ENCODE results near the gene B4GALT6.

B4GALT6 gene

DNA sequence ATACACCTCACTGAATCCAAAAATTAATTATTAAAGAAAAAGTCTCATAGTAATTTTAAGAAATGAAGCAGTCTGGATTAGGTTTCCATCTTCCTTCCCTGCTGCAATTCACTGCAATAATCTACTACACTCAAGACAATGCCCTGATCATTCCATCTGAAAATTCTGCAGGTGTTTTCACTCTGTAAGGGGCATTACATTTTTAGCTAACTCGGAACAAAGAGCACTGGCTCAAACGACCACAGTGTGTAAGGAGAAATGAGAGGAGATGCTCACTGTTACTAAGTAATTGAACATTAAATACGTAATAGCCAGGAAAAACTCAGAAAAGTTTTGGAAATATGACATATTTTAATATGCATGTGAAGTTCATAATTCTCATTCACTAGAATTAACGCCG, 1.3 kb downstream of the B4GALT6 start:
- Histone ChIP-seq H3K36me3 (ENCODE audit: insufficient read depth) (no peaks in the 10 kb centered on the region), H3K79me2 (ENCODE audit: insufficient read depth, low read depth) (no peaks in the 10 kb centered on the region), H3K4me3 (IDR thresholded peaks at IDR 0.05; ENCODE audit: insufficient read depth, low read depth, low read length) (no peak overlapping the region), H2AFZ (ENCODE audit: low read depth) (no peak overlapping the region), H3K27ac (no peak overlapping the region), H3K27me3 (ENCODE audit: insufficient read depth, low read depth) (no peaks in the 10 kb centered on the region), H3K4me1 (ENCODE audit: low read depth, poor library complexity, severe bottlenecking) (peaks cover 19% of the 10 kb centered on the region), H3K9ac (no peak overlapping the region), H4K20me1 (ENCODE audit: insufficient read depth) (no peaks in the 10 kb centered on the region), H3K4me2 (no peak overlapping the region)
- TF ChIP-seq, protein P1, sequence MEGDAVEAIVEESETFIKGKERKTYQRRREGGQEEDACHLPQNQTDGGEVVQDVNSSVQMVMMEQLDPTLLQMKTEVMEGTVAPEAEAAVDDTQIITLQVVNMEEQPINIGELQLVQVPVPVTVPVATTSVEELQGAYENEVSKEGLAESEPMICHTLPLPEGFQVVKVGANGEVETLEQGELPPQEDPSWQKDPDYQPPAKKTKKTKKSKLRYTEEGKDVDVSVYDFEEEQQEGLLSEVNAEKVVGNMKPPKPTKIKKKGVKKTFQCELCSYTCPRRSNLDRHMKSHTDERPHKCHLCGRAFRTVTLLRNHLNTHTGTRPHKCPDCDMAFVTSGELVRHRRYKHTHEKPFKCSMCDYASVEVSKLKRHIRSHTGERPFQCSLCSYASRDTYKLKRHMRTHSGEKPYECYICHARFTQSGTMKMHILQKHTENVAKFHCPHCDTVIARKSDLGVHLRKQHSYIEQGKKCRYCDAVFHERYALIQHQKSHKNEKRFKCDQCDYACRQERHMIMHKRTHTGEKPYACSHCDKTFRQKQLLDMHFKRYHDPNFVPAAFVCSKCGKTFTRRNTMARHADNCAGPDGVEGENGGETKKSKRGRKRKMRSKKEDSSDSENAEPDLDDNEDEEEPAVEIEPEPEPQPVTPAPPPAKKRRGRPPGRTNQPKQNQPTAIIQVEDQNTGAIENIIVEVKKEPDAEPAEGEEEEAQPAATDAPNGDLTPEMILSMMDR (conservative IDR thresholded peaks at IDR 0.05; ENCODE audit: low read depth, low read length) = no peak

DNA sequence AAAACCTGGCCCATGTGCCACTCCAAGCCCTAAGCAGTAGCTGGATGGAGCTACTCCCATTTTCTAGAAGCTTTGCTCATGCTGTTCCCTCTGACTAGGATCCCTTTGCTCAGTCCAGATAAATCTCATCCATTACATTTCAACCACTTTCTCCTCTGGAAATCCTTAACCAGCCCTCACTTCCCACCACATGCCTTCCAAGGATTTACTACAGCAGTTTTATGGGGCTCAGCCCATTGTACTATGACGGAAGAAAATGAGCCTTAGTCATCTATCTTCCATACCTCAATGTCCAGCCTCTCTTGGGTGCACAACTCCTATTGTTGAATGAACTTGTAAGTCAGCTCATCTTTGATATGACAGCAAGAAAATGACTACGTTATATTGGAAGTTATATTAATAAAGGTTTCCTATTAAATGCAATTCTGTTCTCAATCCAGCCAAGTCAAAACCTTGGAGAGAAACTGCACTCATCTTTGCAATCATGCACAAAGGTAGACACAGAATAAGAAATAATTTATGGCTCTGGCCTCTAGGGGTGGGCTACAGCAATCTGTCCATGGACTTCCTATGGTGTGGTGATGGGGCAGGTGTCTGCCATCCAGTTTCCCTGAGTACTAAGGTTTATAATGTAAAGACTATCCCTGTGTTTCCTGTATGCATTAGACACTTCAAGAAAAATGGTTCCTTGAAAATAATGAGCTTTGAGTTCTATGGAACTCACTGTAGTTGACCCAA, 3.4 kb downstream of the B4GALT6 start:
- Histone ChIP-seq H2AFZ (ENCODE audit: low read depth) (no peak overlapping the region), H3K27ac (no peak overlapping the region), H3K36me3 (ENCODE audit: insufficient read depth) (no peaks in the 10 kb centered on the region), H3K79me2 (ENCODE audit: insufficient read depth, low read depth) (no peaks in the 10 kb centered on the region), H3K27me3 (ENCODE audit: insufficient read depth, low read depth) (no peaks in the 10 kb centered on the region), H3K4me3 (IDR thresholded peaks at IDR 0.05; ENCODE audit: insufficient read depth, low read depth, low read length) (no peak overlapping the region), H3K9ac (no peak overlapping the region), H4K20me1 (ENCODE audit: insufficient read depth) (no peaks in the 10 kb centered on the region), H3K4me1 (ENCODE audit: low read depth, poor library complexity, severe bottlenecking) (peaks cover 8% of the 10 kb centered on the region), H3K4me2 (no peak overlapping the region)
- TF ChIP-seq, protein P1 (conservative IDR thresholded peaks at IDR 0.05; ENCODE audit: low read depth, low read length) = peak; percentile 77

DNA sequence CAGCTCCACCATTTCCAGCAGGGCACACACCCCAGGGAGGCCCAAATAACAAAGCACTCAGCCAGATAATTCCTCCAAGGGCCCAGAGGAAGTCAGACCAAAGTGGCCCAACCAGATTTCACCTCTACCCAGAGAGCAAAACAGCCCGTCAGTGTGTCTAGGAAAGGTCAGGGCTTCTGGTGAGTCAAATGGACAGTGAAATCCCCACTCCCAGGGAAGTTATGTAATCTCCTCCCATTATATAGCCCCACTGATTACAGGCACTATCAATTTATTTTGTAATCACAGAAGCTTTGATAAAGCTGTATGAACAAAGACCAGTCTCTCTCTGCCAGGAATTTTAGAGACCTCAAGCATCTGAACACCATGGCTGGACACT, 4.0 kb downstream of the B4GALT6 start:
- TF ChIP-seq, protein P1 (conservative IDR thresholded peaks at IDR 0.05; ENCODE audit: low read depth, low read length) = no peak
- no peaks in the 10 kb centered on the region for H3K27me3 ChIP-seq (ENCODE audit: insufficient read depth, low read depth)
- no peak overlapping the region for H3K9ac ChIP-seq
- no peak overlapping the region for H2AFZ ChIP-seq (ENCODE audit: low read depth)
- H3K4me1 ChIP-seq (ENCODE audit: low read depth, poor library complexity, severe bottlenecking) = peaks cover 6% of the 10 kb centered on the region
- H3K4me2 ChIP-seq = no peak overlapping the region
- no peak overlapping the region for H3K27ac ChIP-seq
- no peaks in the 10 kb centered on the region for H4K20me1 ChIP-seq (ENCODE audit: insufficient read depth)
- no peaks in the 10 kb centered on the region for H3K36me3 ChIP-seq (ENCODE audit: insufficient read depth)
- H3K4me3 ChIP-seq (IDR thresholded peaks at IDR 0.05; ENCODE audit: insufficient read depth, low read depth, low read length) = no peak overlapping the region
- no peaks in the 10 kb centered on the region for H3K79me2 ChIP-seq (ENCODE audit: insufficient read depth, low read depth)

DNA sequence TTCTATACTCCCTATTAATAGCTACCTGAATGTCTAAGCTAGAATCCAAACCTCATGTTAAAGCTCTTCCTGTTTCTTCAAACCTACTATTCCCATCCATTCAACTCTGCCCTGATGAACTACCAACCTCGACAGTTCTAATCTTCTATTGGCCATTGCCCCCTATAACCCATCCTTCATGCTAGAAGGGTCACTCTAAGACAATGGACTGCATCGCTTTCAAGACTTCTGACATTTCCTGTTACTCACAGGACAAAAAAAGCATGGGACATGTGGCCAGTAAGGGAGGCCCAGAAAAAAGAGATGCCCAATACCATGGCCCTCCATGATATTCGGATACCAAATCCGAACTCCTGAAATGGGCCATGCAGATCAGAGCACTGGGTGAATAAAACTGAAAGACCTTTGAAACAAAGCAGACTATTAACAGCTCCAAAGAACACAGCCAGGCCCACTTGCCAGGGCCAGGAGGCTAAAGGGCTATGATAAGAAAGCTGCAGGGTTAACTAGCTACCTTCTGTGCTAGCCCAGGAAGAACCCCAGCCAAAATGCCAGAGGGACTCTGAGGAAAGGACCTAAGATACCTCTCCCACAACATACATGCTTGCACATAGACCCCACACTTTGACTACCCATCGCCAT, 4.5 kb downstream of the B4GALT6 start:
- Histone ChIP-seq H3K27me3 (ENCODE audit: insufficient read depth, low read depth) (no peaks in the 10 kb centered on the region), H4K20me1 (ENCODE audit: insufficient read depth) (no peaks in the 10 kb centered on the region), H3K4me2 (no peak overlapping the region), H3K4me3 (IDR thresholded peaks at IDR 0.05; ENCODE audit: insufficient read depth, low read depth, low read length) (no peak overlapping the region), H3K79me2 (ENCODE audit: insufficient read depth, low read depth) (no peaks in the 10 kb centered on the region), H3K9ac (no peak overlapping the region), H3K4me1 (ENCODE audit: low read depth, poor library complexity, severe bottlenecking) (peaks cover 6% of the 10 kb centered on the region), H3K36me3 (ENCODE audit: insufficient read depth) (no peaks in the 10 kb centered on the region), H3K27ac (no peak overlapping the region), H2AFZ (ENCODE audit: low read depth) (no peak overlapping the region)
- TF ChIP-seq, protein P1 (conservative IDR thresholded peaks at IDR 0.05; ENCODE audit: low read depth, low read length) = no peak

All from KMS-11 (cell line).